H1 (cell line): Measurements from ENCODE around the gene IL12B. TPM values are rescaled to one million over a fixed set of nuclear protein-coding genes. Genes with fewer than 3 reads are reported as not detected.

ENCODE experiments used
- CTCF ChIA-PET: fragments of 300-600 bp; sonication (Branson Sonifier 250); formaldehyde crosslinking; loops from one replicate; lab custom pipeline; 2021; ENCODE audit not compliant: partially characterized antibody; lab: Charles Lee
- POLR2A ChIA-PET: fragments of 300-600 bp; sonication (Branson Sonifier 250); formaldehyde crosslinking; loops from one replicate; lab custom pipeline; 2021; ENCODE audit warnings: inconsistent platforms; ENCODE audit not compliant: partially characterized antibody; lab: Charles Lee
- DNase-seq, 2 experiments: peaks; one replicate each; pipeline versions ENCODE4 v3.0.0 to v3.0.0-alpha.2; 2010 to 2022; ENCODE audit warnings: low spot score in 2 of 2, low read depth in 1 of 2, mixed read lengths in 1 of 2
- FAIRE-seq: peaks from 2 replicates; lab custom pipeline; 2011; peaks lifted over from hg19 to GRCh38; lab: Jason Lieb, UNC
- H2AFZ ChIP-seq: 2 replicates; pipeline ENCODE4 v1.8.1; 2012; ENCODE audit warnings: low read length, inconsistent platforms
- H2AK5ac ChIP-seq: 2 replicates; pipeline ENCODE4 v1.6.1; 2013; ENCODE audit warnings: low read depth, low read length
- H2BK120ac ChIP-seq: replicated peaks from 2 replicates; pipeline ENCODE3; 2013; ENCODE audit warnings: low read depth, low read length, inconsistent platforms
- H2BK12ac ChIP-seq: 2 replicates; pipeline ENCODE4 v1.6.1; 2013; ENCODE audit warnings: low read depth, low read length
- H2BK15ac ChIP-seq: 2 replicates; pipeline ENCODE4 v1.6.1; 2013; ENCODE audit warnings: low read length
- H2BK20ac ChIP-seq: 2 replicates; pipeline ENCODE4 v1.6.1; 2013; ENCODE audit warnings: low read length
- H2BK5ac ChIP-seq: 2 replicates; pipeline ENCODE4 v1.6.1; 2013; ENCODE audit warnings: low read depth, low read length
- H3K14ac ChIP-seq: 2 replicates; pipeline ENCODE4 v1.6.1; 2013; ENCODE audit warnings: inconsistent platforms; ENCODE audit not compliant: insufficient read length
- H3K18ac ChIP-seq: 2 replicates; pipeline ENCODE4 v1.6.1; 2013; ENCODE audit warnings: low read length; ENCODE audit errors: extremely low read depth
- H3K23ac ChIP-seq: 2 replicates; pipeline ENCODE4 v1.6.1; 2013; ENCODE audit warnings: inconsistent platforms; ENCODE audit not compliant: insufficient read length
- H3K23me2 ChIP-seq: 2 replicates; pipeline ENCODE4 v1.6.1; 2013; ENCODE audit warnings: low read depth, low read length
- H3K27ac ChIP-seq: 2 replicates; pipeline ENCODE4 v1.6.1; 2011; ENCODE audit warnings: low read depth, low read length, inconsistent platforms
- H3K27me3 ChIP-seq, 4 experiments: replicated peaks in 1 of 4; 1 replicate in 1 of 4; 2 replicates in 3 of 4; pipeline versions ENCODE4 v1.6.1 to v1.8.1; 2011 to 2013; ENCODE audit warnings: low read length in 3 of 4, mild to moderate bottlenecking in 3 of 4, inconsistent platforms in 2 of 4, mixed read lengths in 2 of 4, moderate library complexity in 1 of 4; ENCODE audit not compliant: control insufficient read depth in 3 of 4, insufficient read depth in 3 of 4; ENCODE audit errors: extremely low read depth in 1 of 4
- H3K36me3 ChIP-seq, 4 experiments: 2 replicates each; pipeline versions ENCODE4 v1.6.1 to v1.8.1; 2011 to 2013; ENCODE audit warnings: mild to moderate bottlenecking in 4 of 4, low read length in 3 of 4, moderate library complexity in 2 of 4, control low read depth in 1 of 4, inconsistent platforms in 1 of 4; ENCODE audit not compliant: insufficient read depth in 4 of 4, control insufficient read depth in 2 of 4
- H3K4ac ChIP-seq: replicated peaks from 2 replicates; pipeline ENCODE3; 2013; ENCODE audit warnings: low read length, low read depth, mixed read lengths, inconsistent platforms; ENCODE audit not compliant: insufficient read length
- H3K4me1 ChIP-seq, 4 experiments: replicated peaks in 1 of 4; 1 replicate in 1 of 4; 2 replicates in 3 of 4; pipeline versions ENCODE4 v1.6.1 to v1.8.1; 2011 to 2013; ENCODE audit warnings: low read length in 3 of 4, inconsistent platforms in 2 of 4, mixed read lengths in 1 of 4; ENCODE audit not compliant: insufficient read depth in 4 of 4, control insufficient read depth in 3 of 4
- H3K4me2 ChIP-seq, 2 experiments: 2 replicates each; pipeline versions ENCODE4 v1.6.1 to v1.8.1; 2011 to 2013; ENCODE audit warnings: low read depth in 2 of 2, low read length in 2 of 2, control low read depth in 1 of 2, inconsistent platforms in 1 of 2, mild to moderate bottlenecking in 1 of 2; ENCODE audit not compliant: insufficient read depth in 1 of 2
- H3K4me3 ChIP-seq, 4 experiments: fragments of 200-600, 300-600 bp in 1 of 4; sonication (generic), shearing (Covaris generic), sonication (Bioruptor Twin) in 1 of 4; 2 replicates each; pipeline versions ENCODE4 v1.5.1 to v1.8.1; 2011 to 2016; ENCODE audit warnings: low read length in 4 of 4, low read depth in 3 of 4, control low read depth in 2 of 4, inconsistent platforms in 2 of 4, mild to moderate bottlenecking in 2 of 4, mixed read lengths in 1 of 4, moderate library complexity in 1 of 4; ENCODE audit not compliant: insufficient read depth in 2 of 4; ENCODE audit errors: extremely low read depth in 1 of 4
- H3K56ac ChIP-seq: replicated peaks from 2 replicates; pipeline ENCODE3; 2013; ENCODE audit warnings: low read depth, mild to moderate bottlenecking, mixed read lengths, low read length, inconsistent platforms; ENCODE audit not compliant: insufficient read length
- H3K79me1 ChIP-seq: 2 replicates; pipeline ENCODE4 v1.6.1; 2013; ENCODE audit warnings: low read depth, low read length, control low read depth
- H3K79me2 ChIP-seq, 2 experiments: 2 replicates each; pipeline versions ENCODE4 v1.6.1 to v1.8.1; 2012 to 2013; ENCODE audit warnings: low read length in 2 of 2, mild to moderate bottlenecking in 2 of 2, inconsistent platforms in 1 of 2; ENCODE audit not compliant: insufficient read depth in 2 of 2, control insufficient read depth in 1 of 2
- H3K9ac ChIP-seq, 4 experiments: replicated peaks in 1 of 4; 1 replicate in 1 of 4; 2 replicates in 3 of 4; pipeline versions ENCODE4 v1.6.1 to v1.8.1; 2011 to 2013; ENCODE audit warnings: low read depth in 3 of 4, low read length in 3 of 4, control low read depth in 2 of 4, mild to moderate bottlenecking in 2 of 4, moderate library complexity in 2 of 4, inconsistent platforms in 1 of 4; ENCODE audit errors: extremely low read depth in 1 of 4
- H3K9me3 ChIP-seq, 2 experiments: 2 replicates each; pipeline versions ENCODE4 v1.6.1 to v1.8.1; 2012 to 2013; ENCODE audit warnings: mild to moderate bottlenecking in 2 of 2, moderate library complexity in 2 of 2, control low read depth in 1 of 2, inconsistent platforms in 1 of 2, low read depth in 1 of 2, low read length in 1 of 2, mixed read lengths in 1 of 2; ENCODE audit not compliant: insufficient read depth in 2 of 2
- H4K20me1 ChIP-seq, 2 experiments: replicated peaks in 1 of 2; 2 replicates each; pipeline versions ENCODE3 to v1.8.1; 2011 to 2013; ENCODE audit warnings: inconsistent platforms in 2 of 2, low read length in 2 of 2, mild to moderate bottlenecking in 1 of 2; ENCODE audit not compliant: insufficient read depth in 2 of 2, control insufficient read depth in 1 of 2
- H4K5ac ChIP-seq: 2 replicates; pipeline ENCODE4 v1.6.1; 2013; ENCODE audit warnings: low read length, low read depth, mixed read lengths, inconsistent platforms; ENCODE audit not compliant: insufficient read length
- H4K8ac ChIP-seq: 2 replicates; pipeline ENCODE4 v1.8.0; 2013; ENCODE audit warnings: mild to moderate bottlenecking, moderate library complexity, low read length, inconsistent platforms; ENCODE audit not compliant: insufficient read depth; ENCODE audit errors: extremely low read depth
- H4K91ac ChIP-seq: replicated peaks from 2 replicates; pipeline ENCODE3; 2013; ENCODE audit warnings: low read length, mixed read lengths, inconsistent platforms; ENCODE audit not compliant: insufficient read length
- CHD2 ChIP-seq: IDR thresholded peaks from 2 replicates; pipeline ENCODE4 v1.6.1; 2012; ENCODE audit warnings: low read length, improper control_type of control experiment
- EP300 ChIP-seq, 2 experiments: IDR thresholded peaks; 1 replicate in 1 of 2; 2 replicates in 1 of 2; pipeline ENCODE4 v1.6.1; 2011 to 2012; ENCODE audit warnings: low read depth in 2 of 2, low read length in 2 of 2, mild to moderate bottlenecking in 2 of 2, borderline replicate concordance in 1 of 2, inconsistent platforms in 1 of 2, moderate library complexity in 1 of 2
- HDAC2 ChIP-seq, 2 experiments: fragments of 300-600 bp in 1 of 2; sonication (generic) in 1 of 2; IDR thresholded peaks; 2 replicates each; pipeline ENCODE4 v1.6.1; 2011 to 2012; ENCODE audit warnings: low read depth in 2 of 2, low read length in 2 of 2, mild to moderate bottlenecking in 2 of 2, moderate library complexity in 2 of 2, borderline replicate concordance in 1 of 2, inconsistent platforms in 1 of 2
- KDM4A ChIP-seq: IDR thresholded peaks from one replicate; pipeline ENCODE4 v1.7.1; 2012; ENCODE audit warnings: low read depth, mild to moderate bottlenecking, moderate library complexity, low read length, inconsistent platforms; ENCODE audit not compliant: severe bottlenecking
- KDM5A ChIP-seq: fragments of 200-600 bp; IDR thresholded peaks from 2 replicates; pipeline ENCODE4 v1.7.1; 2012; ENCODE audit warnings: mild to moderate bottlenecking, low read length, inconsistent platforms, mixed read lengths
- SAP30 ChIP-seq: fragments of 300-600 bp; sonication (generic); IDR thresholded peaks from 2 replicates; pipeline ENCODE4 v1.7.1; 2012; ENCODE audit warnings: low read length, moderate library complexity, mild to moderate bottlenecking, inconsistent platforms; ENCODE audit not compliant: insufficient read depth, insufficient replicate concordance
- SUZ12 ChIP-seq: fragments of 200-600 bp; sonication (generic); IDR thresholded peaks from 2 replicates; pipeline ENCODE4 v1.6.1; 2012; ENCODE audit warnings: mild to moderate bottlenecking, inconsistent platforms, low read length, moderate library complexity, mixed read lengths
- TAF1 ChIP-seq: IDR thresholded peaks from 2 replicates; pipeline ENCODE4 v1.6.1; 2011; ENCODE audit warnings: mild to moderate bottlenecking, low read depth, low read length
- TCF12 ChIP-seq: IDR thresholded peaks from 2 replicates; pipeline ENCODE4 v1.6.1; 2011; ENCODE audit warnings: low read depth, mild to moderate bottlenecking, low read length
- ZNF274 ChIP-seq: IDR thresholded peaks from 2 replicates; pipeline ENCODE4 v1.7.0; 2012; ENCODE audit warnings: low read length, borderline replicate concordance; ENCODE audit errors: extremely low read depth
- WGBS, 2 experiments: shearing (Covaris generic) in 1 of 2; methylation state at CpG; one replicate each; pipeline versions ENCODE4 v1.1.6 to v1.1.7; 2013 to 2015; ENCODE audit warnings: low lambda C conversion rate in 2 of 2, mixed read lengths in 2 of 2, inconsistent platforms in 1 of 2, low coverage in 1 of 2, missing lambda C conversion rate in 1 of 2; ENCODE audit not compliant: insufficient replicate concordance in 2 of 2, insufficient coverage in 1 of 2, insufficient read length in 1 of 2; ENCODE audit errors: extremely low coverage in 1 of 2, missing lambda C conversion rate in 1 of 2; 5-methylcytosine and 5-hydroxymethylcytosine counted together
- long read RNA-seq, 2 experiments: library from RNA in 1 of 2; library from capped mRNA in 1 of 2; stranded (forward); transcript quantifications; one replicate each; pipeline ENCODE4 v2.0.0, GENCODE V29; 2021; ENCODE audit warnings: inconsistent platforms in 1 of 2
- polyA minus RNA-seq, 3 experiments: library from RNA; depleted of rRNA, polyadenylated mRNA; stranded (reverse); fragments of >200 nt; gene quantifications; 1 replicate in 2 of 3; 2 replicates in 1 of 3; pipeline ENCODE4 v1.2.3, GENCODE V29; 2011
- polyA plus RNA-seq, 7 experiments: library from polyadenylated mRNA; depleted of rRNA in 3 of 7; stranded (reverse) in 5 of 7; unstranded in 2 of 7; fragments of >200 nt in 5 of 7; fragments of 200-250 nt in 2 of 7; gene quantifications; 1 replicate in 5 of 7; 2 replicates in 1 of 7; 4 replicates in 1 of 7; pipeline versions ENCODE4 v1.2.1 to v1.2.3, GENCODE V29; 2011 to 2013; ENCODE audit warnings: missing spikeins in 2 of 7, mixed read lengths in 2 of 7
- total RNA-seq: library from RNA; stranded (reverse); fragmentation: NEBNext Ultra II Directional; extraction: Animal tissue kit (Norgen Biotek cat#: 25700); gene quantifications from 2 replicates; pipeline ENCODE4 v1.2.1, GENCODE V29; 2021

The IL12B gene
- total RNA-seq (not detected in 2 replicates), polyA plus RNA-seq (2011; rRNA removed) (not detected in 2 replicates), polyA minus RNA-seq (2011; rRNA and poly(A)+ RNA removed) (not detected in 2 replicates)
- polyA plus RNA-seq (2011; cell fraction: cytosol; rRNA removed) = not detected
- not detected for polyA plus RNA-seq (2011; cell fraction: nucleus; rRNA removed)
- polyA plus RNA-seq (2012, experiment 1 of 2) = not detected in 4 replicates
- not detected for polyA plus RNA-seq (2012, experiment 2 of 2)
- polyA plus RNA-seq (2013, experiment 1 of 2) = 0.02 TPM
- polyA plus RNA-seq (2013, experiment 2 of 2) = not detected
- polyA minus RNA-seq (2011; cell fraction: cytosol; rRNA and poly(A)+ RNA removed) = not detected
- polyA minus RNA-seq (2011; cell fraction: nucleus; rRNA and poly(A)+ RNA removed) = not detected
- long read RNA-seq, experiment 1 = 0 reads
- long read RNA-seq, experiment 2 = 0 reads

DNA sequence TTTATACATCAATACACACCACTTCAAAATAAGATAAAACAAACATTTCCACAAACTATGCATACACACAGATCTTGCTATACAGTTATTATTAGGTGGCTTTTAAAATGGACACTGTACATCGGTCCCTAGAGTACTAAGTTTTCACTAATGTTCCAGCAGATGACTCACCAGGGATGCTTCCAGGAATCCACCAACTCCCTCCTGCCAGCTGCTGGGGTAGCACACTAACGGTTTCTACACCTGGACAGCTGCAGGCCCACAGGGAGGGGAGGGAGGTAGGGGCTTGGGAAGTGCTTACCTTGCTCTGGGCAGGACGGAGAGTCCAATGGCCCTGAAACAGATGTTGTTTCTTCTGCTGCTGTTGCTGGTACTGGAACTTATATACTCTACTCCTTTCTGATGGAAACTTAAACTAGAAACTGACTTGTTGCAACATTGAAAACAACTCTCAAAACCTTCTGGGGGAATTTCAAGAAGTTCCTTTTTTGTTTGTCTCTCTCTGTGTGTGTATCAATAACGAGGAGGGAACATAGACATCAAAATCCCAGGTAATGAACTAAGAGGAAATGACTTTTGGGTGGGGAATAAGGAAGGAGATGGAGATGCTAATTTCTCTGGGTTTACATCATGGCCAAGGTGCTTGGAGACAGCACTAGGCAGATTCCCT, at the start of gene IL12B:
Gene IL12B (minus strand): TSS at position 357 of the 670 bp plus-strand sequence. CDS start 3,705 bp downstream, outside the sequence.
- Histone ChIP-seq H3K14ac (no peak within 1 kb of the TSS), H3K9me3 (no peaks in the 10 kb centered on the region), H2BK12ac (no peak within 1 kb of the TSS), H3K23me2 (no peaks in the 10 kb centered on the region), H3K4me1 (peaks cover 0 to 2% (median under 1%) of the 10 kb centered on the region in 4 experiments; a peak in 1 of 7 replicates), H3K4ac (no peak within 1 kb of the TSS), H4K91ac (no peak within 1 kb of the TSS), H3K79me1 (no peaks in the 10 kb centered on the region), H3K18ac (no peak within 1 kb of the TSS), H2AFZ (no peak within 1 kb of the TSS), H2BK20ac (no peak within 1 kb of the TSS), H2BK15ac (no peak within 1 kb of the TSS), H3K36me3 (no peaks in the 10 kb centered on the region), H3K27ac (no peak within 1 kb of the TSS), H3K79me2 (no peaks in the 10 kb centered on the region), H3K4me2 (peak within 1 kb of the TSS; percentile 65 to 84; a peak in 3 of 4 replicates), H2BK120ac (no peak within 1 kb of the TSS), H3K56ac (no peak within 1 kb of the TSS), H4K5ac (no peak within 1 kb of the TSS), H4K20me1 (no peaks in the 10 kb centered on the region), H2BK5ac (no peak within 1 kb of the TSS), H2AK5ac (no peak within 1 kb of the TSS), H3K4me3 (peak within 1 kb of the TSS; percentile 39 to 74 (median 50); a peak in 7 of 8 replicates), H3K27me3 (peaks cover 0 to 2% (median 0%) of the 10 kb centered on the region in 4 experiments; a peak in 1 of 7 replicates), H3K23ac (no peak within 1 kb of the TSS), H4K8ac (no peak within 1 kb of the TSS), H3K9ac (peak within 1 kb of the TSS in 1 of 4 experiments; percentile 34; a peak in 2 of 7 replicates)
- 80% methylated on average over 4 of the region's 4 CpGs; no CpG with 5 or more reads in 1 of the 2 experiments for WGBS, 2 experiments
- DNase-seq = no peak
- ChIA-PET POLR2A (no interaction called here), CTCF (interaction anchor here (0.6 to 1.5 kb wide), 4 partner anchors 11 to 584 kb away, joined by 3 to 8 read pairs (median 4); no protein-coding TSS in a partner anchor)
- no peak for FAIRE-seq
- TF ChIP-seq EP300 (IDR thresholded peaks at IDR 0.05; ENCODE audit: borderline replicate concordance in 1 of 2, low read depth in 2 of 2, low read length in 2 of 2) (no peak), SAP30 (no peak), ZNF274 (no peak), SUZ12 (no peak), CHD2 (no peak), TAF1 (no peak), HDAC2 (IDR thresholded peaks at IDR 0.05; ENCODE audit: borderline replicate concordance in 1 of 2, low read depth in 2 of 2, low read length in 2 of 2) (no peak), KDM5A (no peak), TCF12 (no peak), KDM4A (no peak)
